Fibroblast of the conjunctiva (primary cell): Measurements from ENCODE around the gene FXN.

Source experiments
- DNase-seq: peaks from one replicate; pipeline ENCODE4 v3.0.0-alpha.2; 2010; ENCODE audit warnings: low read depth

Gene FXN

GRCh38 chr9:69141851-69142250 lies 106.3 kb downstream of the FXN start:
- no peak for DNase-seq

- no peak for DNase-seq
Measured at GRCh38 chr9:69143291-69143690, 107.7 kb downstream of the FXN start.

GRCh38 chr9:69145144-69145715 lies 109.7 kb downstream of the FXN start:
- no peak for DNase-seq

- DNase-seq: no peak
Measured at GRCh38 chr9:69147041-69147834, 111.7 kb downstream of the FXN start.

GRCh38 chr9:69149321-69149807 lies 113.8 kb downstream of the FXN start:
- DNase-seq: peak; percentile 17
